ENCODE data around the gene C2CD3. TPM values are rescaled to one million over a fixed set of nuclear protein-coding genes. Genes with fewer than 3 reads are reported as not detected.

The C2CD3 gene
- total RNA-seq, 1 experiment from 2014 or later, result 22.0 TPM

DNA sequence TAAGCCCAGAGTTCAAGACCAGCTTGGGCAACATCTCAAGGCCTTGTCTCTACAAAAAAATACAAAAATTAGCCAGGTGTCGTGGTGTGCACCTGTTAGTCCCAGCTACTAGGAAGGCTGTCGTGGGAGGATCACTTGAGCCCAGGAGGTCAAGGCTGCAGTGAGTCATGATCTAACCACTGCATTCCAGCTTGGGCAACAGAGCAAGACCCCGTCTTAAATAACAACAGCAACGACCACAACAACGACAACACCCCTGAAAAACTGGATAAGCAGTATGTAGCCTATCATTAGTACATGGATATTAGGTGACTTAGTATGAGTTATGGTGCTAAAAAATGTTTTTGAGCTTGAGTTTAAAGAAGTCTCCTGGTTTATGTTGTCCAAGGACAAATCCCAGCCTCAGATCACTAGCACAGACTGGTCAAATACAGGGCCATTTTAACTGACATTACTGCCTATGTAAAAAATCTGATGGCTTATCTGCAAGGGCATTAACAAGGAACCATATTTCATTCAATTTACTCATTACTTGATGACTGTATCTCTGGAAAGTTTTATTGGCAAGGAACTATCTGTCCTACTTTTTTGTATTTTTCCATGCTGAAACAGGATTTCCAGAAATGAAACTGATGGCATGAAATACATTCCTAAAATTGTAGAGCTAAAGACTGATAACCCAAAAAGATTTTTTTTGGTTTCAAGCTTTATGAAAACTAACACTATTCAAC is 23.4 kb downstream of the C2CD3 start:
- no peak overlapping the region for H4K91ac ChIP-seq (ENCODE audit: insufficient read length, low read depth, low read length)
- no peak overlapping the region for H2BK12ac ChIP-seq (ENCODE audit: insufficient read length, low read depth, low read length)
- no peaks in the 10 kb centered on the region for H3K9me3 ChIP-seq (ENCODE audit: control insufficient read depth, low read depth, low read length)
- peaks cover 3% of the 10 kb centered on the region; the same call in 1 of the 2 replicates for H3K4me1 ChIP-seq (ENCODE audit: insufficient read depth, low read length)
- H2BK15ac ChIP-seq (ENCODE audit: low read depth, low read length), result no peak overlapping the region
- H3K56ac ChIP-seq (ENCODE audit: insufficient read length, low read depth, low read length), result no peak overlapping the region
- H3K79me1 ChIP-seq (ENCODE audit: insufficient read depth, low read depth, low read length, poor library complexity, severe bottlenecking), result no peaks in the 10 kb centered on the region
- no peaks in the 10 kb centered on the region for H3K9me3 Mint-ChIP-seq
- H3K27ac Mint-ChIP-seq, result peak overlapping the region in 2 of 3 experiments; percentile 55 to 57; a peak in 2 of 7 replicates
- no peak overlapping the region for H2BK5ac ChIP-seq (ENCODE audit: insufficient read length, low read length)
- H3K4ac ChIP-seq (ENCODE audit: low read depth, low read length), result no peak overlapping the region
- no peak overlapping the region for H2BK20ac ChIP-seq (ENCODE audit: low read depth, low read length, poor library complexity, severe bottlenecking)
- no peak overlapping the region for H3K23ac ChIP-seq (ENCODE audit: insufficient read length, low read depth, low read length)
- H3K27me3 ChIP-seq (ENCODE audit: insufficient read depth, low read length), result no peaks in the 10 kb centered on the region
- no peak overlapping the region for H4K5ac ChIP-seq (ENCODE audit: insufficient read length, low read depth, low read length)
- no peak overlapping the region for H3K14ac ChIP-seq (ENCODE audit: insufficient read depth, low read length)
- H4K20me1 ChIP-seq (ENCODE audit: control insufficient read depth, insufficient read depth, insufficient read length), result no peaks in the 10 kb centered on the region
- H3K79me2 ChIP-seq (ENCODE audit: insufficient read depth, low read length), result no peaks in the 10 kb centered on the region
- TF ChIP-seq, protein P1, sequence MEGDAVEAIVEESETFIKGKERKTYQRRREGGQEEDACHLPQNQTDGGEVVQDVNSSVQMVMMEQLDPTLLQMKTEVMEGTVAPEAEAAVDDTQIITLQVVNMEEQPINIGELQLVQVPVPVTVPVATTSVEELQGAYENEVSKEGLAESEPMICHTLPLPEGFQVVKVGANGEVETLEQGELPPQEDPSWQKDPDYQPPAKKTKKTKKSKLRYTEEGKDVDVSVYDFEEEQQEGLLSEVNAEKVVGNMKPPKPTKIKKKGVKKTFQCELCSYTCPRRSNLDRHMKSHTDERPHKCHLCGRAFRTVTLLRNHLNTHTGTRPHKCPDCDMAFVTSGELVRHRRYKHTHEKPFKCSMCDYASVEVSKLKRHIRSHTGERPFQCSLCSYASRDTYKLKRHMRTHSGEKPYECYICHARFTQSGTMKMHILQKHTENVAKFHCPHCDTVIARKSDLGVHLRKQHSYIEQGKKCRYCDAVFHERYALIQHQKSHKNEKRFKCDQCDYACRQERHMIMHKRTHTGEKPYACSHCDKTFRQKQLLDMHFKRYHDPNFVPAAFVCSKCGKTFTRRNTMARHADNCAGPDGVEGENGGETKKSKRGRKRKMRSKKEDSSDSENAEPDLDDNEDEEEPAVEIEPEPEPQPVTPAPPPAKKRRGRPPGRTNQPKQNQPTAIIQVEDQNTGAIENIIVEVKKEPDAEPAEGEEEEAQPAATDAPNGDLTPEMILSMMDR (conservative IDR thresholded peaks at IDR 0.05), result no peak
- H2BK120ac ChIP-seq (ENCODE audit: low read depth, low read length, poor library complexity, severe bottlenecking), result no peak overlapping the region
- no peak overlapping the region for H2AFZ ChIP-seq (ENCODE audit: low read length)
- no peaks in the 10 kb centered on the region for H3K23me2 ChIP-seq (ENCODE audit: insufficient read length, low read depth, low read length, poor library complexity, severe bottlenecking)
- H3K4me1 Mint-ChIP-seq, result peaks cover 0 to 8% of the 10 kb centered on the region in 2 experiments; a peak in 3 of 4 replicates
- no peak overlapping the region for H3K9ac ChIP-seq (ENCODE audit: extremely low read depth, insufficient read length, low read length)
- no peak overlapping the region for H3K4me2 ChIP-seq (ENCODE audit: insufficient read depth, insufficient read length, low read length)
- H3K18ac ChIP-seq (ENCODE audit: insufficient read length, low read depth, low read length), result no peak overlapping the region
- H2AK5ac ChIP-seq (ENCODE audit: insufficient read length, low read length), result no peak overlapping the region
- DNase-seq, result no peak
- peaks cover 5 to 8% (median 8%) of the 10 kb centered on the region in 3 experiments; a peak in 4 of 7 replicates for H3K36me3 Mint-ChIP-seq (ENCODE audit: insufficient read depth in 1 of 3, low read depth in 3 of 3)
- no peak overlapping the region for H3K4me3 Mint-ChIP-seq
- no peak overlapping the region for H4K8ac ChIP-seq (replicated peaks; ENCODE audit: insufficient read length, low read depth, low read length)
- H3T11ph ChIP-seq (ENCODE audit: low read length), result no peak overlapping the region
- no CpG with 5 or more reads among the region's 5 CpGs for WGBS (ENCODE audit: extremely low coverage, insufficient read length, low lambda C conversion rate)
- H3K27ac ChIP-seq (ENCODE audit: insufficient read length, low read depth, low read length), result no peak overlapping the region
- H3K27me3 Mint-ChIP-seq (ENCODE audit: low read depth), result no peaks in the 10 kb centered on the region

Measured in H9 (cell line).